ENCODE measurements around the gene GNB1L.
"Not testable (repeated sequence)": the region's sequence is repeated elsewhere in the genome, so short reads cannot be mapped to it uniquely, and the experiment has no call there.

The GNB1L gene

GRCh38 chr22:19889951-19890350 lies 35.3 kb upstream of the GNB1L start:
- peak; percentile 24 for DNase-seq (ENCODE audit: low read depth)

GRCh38 chr22:19888131-19888746 lies 33.6 kb upstream of the GNB1L start:
- DNase-seq (ENCODE audit: low read depth) = no peak

GRCh38 chr22:19887256-19887985 lies 32.7 kb upstream of the GNB1L start:
- DNase-seq (ENCODE audit: low read depth) = no peak

GRCh38 chr22:19886605-19887255 lies 32.1 kb upstream of the GNB1L start:
- DNase-seq (ENCODE audit: low read depth) = peak; percentile 18

GRCh38 chr22:19885841-19886592 lies 31.3 kb upstream of the GNB1L start:
- no peak for DNase-seq (ENCODE audit: low read depth)

- no peak for DNase-seq (ENCODE audit: low read depth)
These were observed 30.5 kb upstream of the GNB1L start for GRCh38 chr22:19884954-19885751.

- DNase-seq (ENCODE audit: low read depth) = no peak
These were observed 29.7 kb upstream of the GNB1L start for GRCh38 chr22:19884161-19884953.

GRCh38 chr22:19883446-19883845 lies 28.8 kb upstream of the GNB1L start:
- DNase-seq (ENCODE audit: low read depth) = not testable (repeated sequence)

- DNase-seq (ENCODE audit: low read depth) = no peak
These were observed 28.0 kb upstream of the GNB1L start for GRCh38 chr22:19882446-19883381.

GRCh38 chr22:19880786-19881569 lies 26.3 kb upstream of the GNB1L start:
- no peak for DNase-seq (ENCODE audit: low read depth)

- no peak for DNase-seq (ENCODE audit: low read depth)
These were observed 25.5 kb upstream of the GNB1L start for GRCh38 chr22:19879992-19880785.

GRCh38 chr22:19879643-19879991 lies 24.9 kb upstream of the GNB1L start:
- DNase-seq (ENCODE audit: low read depth) = no peak

- no peak for DNase-seq (ENCODE audit: low read depth)
These were observed 24.5 kb upstream of the GNB1L start for GRCh38 chr22:19879246-19879570.

- no peak for DNase-seq (ENCODE audit: low read depth)
These were observed 24.0 kb upstream of the GNB1L start for GRCh38 chr22:19878461-19879245.

GRCh38 chr22:19877626-19878339 lies 23.1 kb upstream of the GNB1L start:
- DNase-seq (ENCODE audit: low read depth) = no peak

GRCh38 chr22:19876941-19877625 lies 22.4 kb upstream of the GNB1L start:
- DNase-seq (ENCODE audit: low read depth) = no peak
